Tibial nerve (tissue), 4 donors: ENCODE data around the gene ADAMTS2.

Experiments
- EP300 ChIP-seq, 2 donors: sonication (generic); formaldehyde crosslinking; IDR thresholded peaks; one replicate each; pipeline ENCODE4 v1.6.1; 2017; ENCODE audit warnings: antibody characterized with exemption in 2 of 2, mild to moderate bottlenecking in 1 of 2
- POLR2A ChIP-seq, 2 donors: fragments of 450-650 bp; IDR thresholded peaks; one replicate each; pipeline ENCODE4 v1.6.1; 2017; ENCODE audit warnings: antibody characterized with exemption in 2 of 2, mild to moderate bottlenecking in 2 of 2, moderate library complexity in 2 of 2
- TF ChIP-seq, protein P1 (sequence below), 5 experiments: fragments of 200-600 bp in 3 of 5; fragments of 450-650 bp in 2 of 5; sonication (generic) in 3 of 5; IDR thresholded peaks; one replicate each; pipeline ENCODE4 v1.5.1; 2016 to 2019; ENCODE audit warnings: antibody characterized with exemption in 5 of 5, mild to moderate bottlenecking in 3 of 5, moderate library complexity in 2 of 5

DNA sequence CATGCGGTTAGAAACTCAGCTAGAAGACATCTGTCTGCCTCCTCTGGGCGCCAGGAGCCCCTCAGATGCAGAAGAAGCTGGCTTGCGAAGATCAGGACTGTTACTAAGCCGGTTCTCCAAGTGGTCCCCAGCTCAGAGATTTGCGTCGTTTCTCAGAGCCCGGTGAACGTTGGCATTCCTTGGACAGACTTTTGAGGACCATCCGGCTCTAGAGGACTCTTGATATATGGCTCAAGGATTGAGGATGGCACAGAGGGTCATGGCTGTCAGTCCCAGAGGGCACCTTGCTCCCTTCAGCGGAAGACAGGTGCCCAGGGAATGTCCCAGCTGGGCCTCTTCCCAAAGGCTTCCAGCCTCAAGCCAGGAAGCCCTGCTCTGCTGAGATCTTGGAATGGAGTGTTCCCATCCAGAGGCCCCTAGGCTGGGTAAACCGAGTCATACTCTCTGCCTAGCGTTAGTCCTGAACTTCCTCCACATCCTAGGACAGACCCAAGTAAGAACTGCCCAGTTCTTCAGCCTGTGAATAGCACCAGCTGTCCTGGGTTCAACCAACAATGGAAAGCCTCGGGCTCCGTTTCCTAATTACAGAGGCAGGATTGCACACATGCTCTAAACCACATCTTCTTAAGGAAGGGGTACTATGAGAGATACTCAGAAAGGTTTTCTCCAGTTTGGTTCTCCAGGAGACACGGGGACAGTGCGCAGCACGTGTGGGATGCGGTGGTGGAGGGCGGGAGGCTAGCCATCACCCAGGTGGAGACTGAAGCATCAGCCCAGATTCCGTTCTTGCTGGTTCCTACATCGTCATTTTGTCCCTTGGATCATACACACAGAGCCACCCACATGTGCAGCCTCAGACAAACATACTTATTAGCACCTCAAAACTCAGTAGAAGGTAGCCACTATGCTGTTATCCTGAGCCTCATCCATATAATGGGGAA lies 233.7 kb downstream of the ADAMTS2 start:
- TF ChIP-seq POLR2A (IDR thresholded peaks at IDR 0.05) (no peak), EP300 (IDR thresholded peaks at IDR 0.05) (no peak)
- TF ChIP-seq, protein P1, sequence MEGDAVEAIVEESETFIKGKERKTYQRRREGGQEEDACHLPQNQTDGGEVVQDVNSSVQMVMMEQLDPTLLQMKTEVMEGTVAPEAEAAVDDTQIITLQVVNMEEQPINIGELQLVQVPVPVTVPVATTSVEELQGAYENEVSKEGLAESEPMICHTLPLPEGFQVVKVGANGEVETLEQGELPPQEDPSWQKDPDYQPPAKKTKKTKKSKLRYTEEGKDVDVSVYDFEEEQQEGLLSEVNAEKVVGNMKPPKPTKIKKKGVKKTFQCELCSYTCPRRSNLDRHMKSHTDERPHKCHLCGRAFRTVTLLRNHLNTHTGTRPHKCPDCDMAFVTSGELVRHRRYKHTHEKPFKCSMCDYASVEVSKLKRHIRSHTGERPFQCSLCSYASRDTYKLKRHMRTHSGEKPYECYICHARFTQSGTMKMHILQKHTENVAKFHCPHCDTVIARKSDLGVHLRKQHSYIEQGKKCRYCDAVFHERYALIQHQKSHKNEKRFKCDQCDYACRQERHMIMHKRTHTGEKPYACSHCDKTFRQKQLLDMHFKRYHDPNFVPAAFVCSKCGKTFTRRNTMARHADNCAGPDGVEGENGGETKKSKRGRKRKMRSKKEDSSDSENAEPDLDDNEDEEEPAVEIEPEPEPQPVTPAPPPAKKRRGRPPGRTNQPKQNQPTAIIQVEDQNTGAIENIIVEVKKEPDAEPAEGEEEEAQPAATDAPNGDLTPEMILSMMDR (IDR thresholded peaks at IDR 0.05), result no peak
